Measurements from ENCODE around the gene TAOK3. TPM values are rescaled to one million over a fixed set of nuclear protein-coding genes. Genes with fewer than 3 reads are reported as not detected.
"Not testable (repeated sequence)": the region's sequence is repeated elsewhere in the genome, so short reads cannot be mapped to it uniquely, and the experiment has no call there.

TAOK3 gene
- polyA plus RNA-seq, 4 donors, result 27.5 to 38.9 (median 32.2) TPM

DNA sequence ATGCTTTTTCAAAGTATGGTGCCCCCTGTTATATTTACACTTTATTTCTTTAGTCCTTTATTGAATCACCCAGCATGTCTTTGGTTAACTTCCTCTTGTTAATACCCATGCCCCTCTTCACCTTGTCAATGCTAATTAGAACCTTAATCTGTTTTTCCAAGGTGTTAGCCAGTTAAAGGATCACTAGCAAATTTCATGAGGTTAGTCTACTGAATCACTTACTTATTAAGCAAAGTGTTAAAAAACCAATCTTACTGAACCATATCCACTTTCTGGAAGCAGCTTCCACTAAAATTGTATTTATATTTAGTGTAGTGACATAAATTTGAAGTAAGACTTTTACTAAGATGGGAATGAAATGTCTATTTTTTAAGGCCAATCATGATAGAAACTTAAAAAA is 27.9 kb downstream of the TAOK3 start:
- no peak for DNase-seq (ENCODE audit: low read depth in 4 of 4, low spot score in 2 of 4)

DNA sequence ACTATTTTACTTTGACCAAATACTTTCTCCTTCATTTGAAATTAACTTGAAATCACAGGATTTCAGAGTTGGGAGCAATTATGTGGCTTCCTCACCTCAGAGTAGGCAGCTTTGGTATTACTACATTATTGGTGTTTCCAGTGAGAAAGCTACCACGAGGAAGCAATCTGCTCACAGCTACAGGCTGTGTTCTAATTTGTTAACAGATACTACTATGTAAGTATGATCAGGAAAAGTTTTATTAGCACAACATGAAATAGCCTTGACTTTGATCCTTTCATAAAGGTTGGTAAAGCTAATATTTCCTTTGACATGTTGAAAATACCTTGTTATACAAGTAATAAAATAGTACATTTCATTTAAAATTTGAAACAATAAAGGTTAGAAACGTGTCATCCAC is 30.6 kb downstream of the TAOK3 start:
- no peak for DNase-seq (ENCODE audit: low read depth in 4 of 4, low spot score in 2 of 4)

DNA sequence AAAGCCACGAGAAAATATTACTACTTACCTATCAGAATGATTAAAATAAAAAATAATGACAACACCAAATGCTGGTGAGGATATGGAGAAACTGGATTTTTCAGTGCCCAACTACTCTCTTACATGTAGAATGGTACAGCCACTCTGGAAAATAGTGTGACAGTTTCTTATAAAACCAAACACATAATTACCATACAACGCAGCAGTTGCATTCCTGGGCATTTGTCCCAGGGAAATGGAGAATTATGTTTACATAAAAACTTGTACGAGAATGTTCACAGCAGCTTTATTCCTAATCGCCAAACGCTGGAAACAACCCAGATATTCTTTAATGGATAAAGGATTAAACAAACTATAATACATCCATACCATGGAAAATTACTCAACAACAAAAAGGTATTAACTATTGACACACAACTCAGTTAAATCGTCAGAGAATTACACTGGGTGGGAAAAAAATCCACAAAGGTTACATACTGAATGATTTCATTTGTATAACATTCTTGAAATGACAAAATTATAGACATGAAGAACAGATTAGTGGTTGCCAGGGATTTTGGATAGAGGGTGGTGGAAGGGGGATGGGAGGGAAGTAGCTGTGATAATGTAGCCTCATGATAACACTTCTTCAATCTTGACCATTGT is 35.4 kb downstream of the TAOK3 start:
- DNase-seq (ENCODE audit: low read depth in 4 of 4, low spot score in 2 of 4), result no peak

DNA sequence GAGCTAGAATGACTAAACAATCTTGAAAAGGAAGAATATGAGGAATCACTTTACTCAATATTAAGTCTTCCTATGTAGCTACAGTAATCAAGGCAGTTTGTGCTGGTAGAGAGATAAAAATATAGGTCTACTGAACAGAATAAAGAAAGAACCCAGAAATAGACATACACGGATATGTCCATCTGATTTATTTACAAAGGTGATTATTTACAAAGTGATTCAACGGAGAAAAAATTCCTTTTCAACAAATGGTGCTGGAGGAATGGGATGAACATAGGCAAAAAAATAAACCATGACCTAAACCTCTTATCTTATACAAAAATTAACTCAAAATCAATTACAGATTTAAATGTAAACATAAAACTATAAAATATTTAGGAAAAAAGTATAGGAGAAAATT is 36.6 kb downstream of the TAOK3 start:
- no peak for DNase-seq (ENCODE audit: low read depth in 4 of 4, low spot score in 2 of 4)

DNA sequence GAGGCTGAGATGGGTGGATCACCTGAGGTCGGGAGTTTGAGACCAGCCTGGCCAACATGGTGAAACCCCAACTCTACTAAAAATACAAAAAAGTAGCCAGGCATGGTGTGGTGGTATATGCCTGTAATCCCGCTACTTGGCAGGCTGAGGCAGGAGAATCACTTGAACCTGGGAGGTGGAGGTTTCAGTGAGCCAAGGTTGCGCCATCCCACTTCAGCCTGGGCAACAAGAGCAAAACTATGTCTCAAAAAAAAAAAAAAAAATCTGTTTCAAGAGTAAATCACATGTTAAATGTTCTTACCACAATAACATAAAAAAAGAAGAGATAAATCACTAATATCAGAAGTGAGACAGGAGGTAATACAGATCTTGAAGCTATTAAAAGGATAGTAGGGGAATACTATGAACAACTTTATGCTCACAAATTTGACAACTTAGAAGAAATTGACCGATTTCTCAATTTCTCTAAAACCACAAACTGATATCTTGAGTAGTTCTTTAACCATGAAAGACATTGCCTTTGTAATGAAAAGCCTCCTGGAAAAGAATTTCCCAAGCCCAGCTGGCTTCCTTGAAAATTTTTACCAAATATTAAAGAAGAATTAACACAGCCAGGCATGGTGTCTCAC is 37.7 kb downstream of the TAOK3 start:
- DNase-seq (ENCODE audit: low read depth in 4 of 4, low spot score in 2 of 4), result no peak

DNA sequence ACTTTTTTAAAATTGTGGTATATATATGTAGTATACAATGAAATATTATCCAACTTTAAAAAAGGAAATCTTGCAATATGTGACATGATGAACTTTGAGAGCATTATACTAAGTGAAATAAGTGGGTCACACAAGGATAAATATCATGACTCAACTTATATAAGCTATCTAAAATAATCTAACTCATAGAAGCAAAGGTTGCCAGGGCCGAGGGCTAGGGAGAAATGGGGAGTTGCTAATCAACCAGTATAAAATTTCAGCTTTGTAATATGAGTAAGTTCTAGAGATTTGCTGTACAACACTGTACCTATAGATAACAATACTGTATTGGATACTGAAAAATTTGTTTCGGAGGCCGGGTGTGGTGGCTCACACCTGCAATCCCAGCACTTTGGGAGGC is 38.5 kb downstream of the TAOK3 start:
- no peak for DNase-seq (ENCODE audit: low read depth in 4 of 4, low spot score in 2 of 4)

DNA sequence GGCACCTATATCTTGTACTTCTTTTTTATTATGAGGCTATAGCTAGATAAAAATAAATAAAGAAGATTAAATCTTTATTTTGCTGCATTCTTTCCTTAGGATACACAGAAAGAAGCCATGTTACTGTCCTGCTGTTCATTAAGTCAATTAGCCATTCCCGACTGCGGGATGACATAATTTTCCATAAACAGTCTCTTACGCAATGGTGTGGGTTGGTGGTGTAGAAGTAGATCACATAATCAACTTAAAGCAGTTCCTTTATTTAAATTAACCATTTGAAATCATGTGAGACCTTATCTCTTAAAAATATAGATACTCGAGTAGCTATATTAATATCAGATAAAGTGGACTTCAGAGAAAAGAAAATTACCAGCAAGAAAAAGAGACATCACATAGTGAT is 40.2 kb downstream of the TAOK3 start:
- no peak for DNase-seq (ENCODE audit: low read depth in 4 of 4, low spot score in 2 of 4)

DNA sequence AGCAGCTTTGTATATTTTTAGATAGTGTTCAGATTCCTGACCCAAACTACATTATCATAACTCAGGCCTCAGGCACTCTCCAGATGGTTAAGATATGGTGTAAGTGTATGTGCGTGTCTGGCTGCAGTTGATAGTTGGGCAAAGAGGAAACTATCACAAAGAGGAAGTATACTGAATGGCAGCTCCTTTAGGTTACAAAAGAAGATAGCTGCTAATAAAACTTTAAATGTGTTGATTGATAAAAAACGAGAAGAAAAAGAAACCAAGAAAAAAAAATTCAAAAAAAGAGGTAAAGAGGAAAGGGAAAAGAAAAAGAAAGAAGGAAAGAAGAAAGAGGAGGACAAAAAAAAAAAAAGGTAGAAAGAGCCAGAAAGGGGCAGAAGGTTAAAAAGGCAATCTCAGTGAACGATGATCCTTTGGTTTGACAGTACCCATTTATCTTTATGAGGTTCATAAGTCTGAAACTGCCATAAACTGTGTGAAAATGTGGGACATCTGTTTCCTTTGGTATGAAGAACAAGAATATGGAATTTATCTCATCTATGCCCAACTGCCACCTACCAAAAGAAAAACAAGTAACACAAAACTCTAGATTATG is 42.2 kb downstream of the TAOK3 start:
- no peak for DNase-seq (ENCODE audit: low read depth in 4 of 4, low spot score in 2 of 4)

DNA sequence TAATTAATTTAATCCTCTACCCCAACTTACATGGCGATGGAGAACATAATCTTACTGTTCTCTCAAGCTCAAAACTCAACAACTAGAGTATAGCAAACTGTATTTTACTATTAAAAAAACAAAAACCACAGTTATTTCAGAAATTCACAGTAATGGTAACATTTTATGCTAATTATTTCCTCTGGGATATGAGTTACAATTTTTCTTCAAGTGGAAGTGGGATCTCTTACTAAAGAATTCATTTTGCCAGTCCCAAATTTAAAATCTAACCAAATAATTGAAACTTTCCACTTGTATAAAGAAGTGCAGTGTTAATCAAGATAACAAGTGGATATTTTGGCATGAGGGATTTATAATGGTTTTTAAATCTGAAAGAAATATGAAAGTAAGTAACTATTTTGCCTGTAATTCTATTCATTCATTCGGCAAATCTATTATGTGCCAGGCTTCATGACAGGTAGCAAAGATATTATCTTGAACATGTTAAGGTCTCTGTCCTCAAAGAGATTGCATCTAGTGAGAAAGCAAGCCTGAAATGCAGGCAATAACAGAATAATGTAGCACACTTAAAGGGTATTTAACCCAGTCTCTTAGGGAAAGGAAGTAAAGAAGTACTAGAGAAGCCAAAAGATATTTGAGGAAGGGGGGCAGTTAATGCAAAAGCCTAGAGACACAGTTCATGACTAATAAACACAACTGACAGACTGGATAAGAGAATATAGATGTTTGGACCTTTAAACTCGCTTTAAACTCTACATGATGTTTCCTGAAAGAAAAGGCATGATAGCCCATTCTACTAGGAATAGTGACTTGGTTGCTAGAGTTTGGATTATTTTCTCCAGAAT is 44.0 kb downstream of the TAOK3 start:
- no peak for DNase-seq (ENCODE audit: low read depth in 4 of 4, low spot score in 2 of 4)

DNA sequence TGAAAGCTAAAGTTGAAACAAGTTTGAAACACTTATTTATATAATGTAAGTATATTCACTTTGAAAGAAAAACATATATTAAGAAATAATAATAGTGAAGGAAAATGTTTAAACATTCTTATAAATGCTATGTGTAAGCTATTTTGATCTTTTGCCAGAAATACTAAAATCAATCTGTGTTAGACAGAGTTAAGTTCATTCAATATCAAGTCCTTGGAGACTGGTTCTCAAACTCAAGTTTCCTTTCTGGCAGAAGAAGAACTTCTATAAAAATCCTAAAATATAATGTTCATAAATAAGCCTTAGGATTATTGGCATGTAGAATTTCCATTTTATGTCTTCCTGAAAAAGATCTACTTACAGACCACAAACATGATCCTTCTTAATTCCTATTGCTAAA is 45.3 kb downstream of the TAOK3 start:
- DNase-seq (ENCODE audit: low read depth in 4 of 4, low spot score in 2 of 4), result no peak

DNA sequence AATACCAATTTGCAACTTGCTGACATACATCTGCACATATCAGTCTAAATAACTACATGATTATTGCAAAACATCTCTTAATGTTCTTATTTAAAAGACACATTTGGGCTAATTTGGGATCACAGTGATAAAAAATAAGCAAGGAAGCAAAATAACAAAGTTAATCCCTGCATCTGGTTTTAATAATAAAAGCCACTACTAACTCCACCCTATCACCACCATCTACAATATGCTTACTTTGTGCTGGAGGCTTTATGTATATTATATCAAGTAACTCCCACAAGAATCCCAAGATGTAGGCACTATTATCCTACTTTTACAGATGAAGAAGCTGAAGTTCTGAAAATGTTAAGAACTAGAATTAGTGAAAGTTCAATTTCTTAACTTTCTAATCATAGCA is 45.7 kb downstream of the TAOK3 start:
- DNase-seq (ENCODE audit: low read depth in 4 of 4, low spot score in 2 of 4), result no peak

DNA sequence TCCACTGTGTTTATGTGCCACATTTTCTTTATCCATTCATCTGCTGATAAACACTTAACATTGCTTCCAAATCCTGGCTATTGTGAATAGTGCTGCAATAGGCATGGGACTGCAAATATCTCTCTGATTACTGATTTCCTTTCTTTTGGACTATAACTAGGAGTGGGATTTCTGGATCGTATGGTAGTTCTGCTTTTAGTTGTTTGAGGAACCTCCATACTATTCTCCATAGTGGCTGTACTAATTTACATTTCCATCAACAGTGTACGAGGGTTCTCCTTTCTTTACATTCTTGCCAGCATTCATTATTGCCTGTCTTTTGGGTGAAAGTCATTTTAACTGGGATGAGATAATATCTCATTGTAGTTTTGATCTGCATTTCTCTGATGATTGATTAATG is 47.6 kb downstream of the TAOK3 start:
- DNase-seq (ENCODE audit: low read depth in 4 of 4, low spot score in 2 of 4), result no peak

DNA sequence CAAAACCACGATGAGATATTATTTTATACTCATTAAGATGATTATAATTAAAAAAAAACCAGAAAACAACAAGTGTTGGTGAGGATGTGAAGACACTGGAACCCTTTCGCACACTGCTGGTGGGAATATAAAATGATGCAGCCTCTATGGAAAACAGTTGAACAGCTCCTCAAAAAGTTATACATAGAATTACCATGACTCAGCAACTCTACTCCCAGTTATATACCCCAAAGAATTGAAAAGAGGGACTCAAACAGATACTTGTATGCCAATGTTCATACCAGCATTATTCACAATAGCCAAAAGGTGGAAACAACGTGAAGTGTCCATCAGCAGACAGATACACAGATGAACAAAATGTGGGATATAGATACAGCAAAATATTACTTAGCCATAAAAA is 53.1 kb downstream of the TAOK3 start:
- no peak for DNase-seq (ENCODE audit: low read depth in 4 of 4, low spot score in 2 of 4)

DNA sequence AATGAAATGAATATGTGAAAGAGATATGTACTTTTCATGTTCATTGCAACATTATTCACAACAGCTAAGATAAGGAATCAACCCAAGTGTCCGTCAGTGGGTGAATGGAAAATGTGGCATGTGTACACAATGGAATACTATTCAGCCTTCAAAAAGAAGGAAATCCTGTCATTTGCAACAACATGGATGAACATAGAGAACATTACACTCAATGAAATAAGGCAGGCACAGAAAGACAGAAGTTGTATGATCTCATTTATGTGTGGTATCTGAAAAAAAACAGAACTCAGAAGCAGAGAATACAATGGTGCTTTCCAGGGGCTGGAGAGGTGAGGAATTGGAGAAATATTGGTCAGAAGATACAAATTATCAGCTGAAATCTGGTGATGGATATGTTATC is 54.0 kb downstream of the TAOK3 start:
- DNase-seq (ENCODE audit: low read depth in 4 of 4, low spot score in 2 of 4), result no peak

DNA sequence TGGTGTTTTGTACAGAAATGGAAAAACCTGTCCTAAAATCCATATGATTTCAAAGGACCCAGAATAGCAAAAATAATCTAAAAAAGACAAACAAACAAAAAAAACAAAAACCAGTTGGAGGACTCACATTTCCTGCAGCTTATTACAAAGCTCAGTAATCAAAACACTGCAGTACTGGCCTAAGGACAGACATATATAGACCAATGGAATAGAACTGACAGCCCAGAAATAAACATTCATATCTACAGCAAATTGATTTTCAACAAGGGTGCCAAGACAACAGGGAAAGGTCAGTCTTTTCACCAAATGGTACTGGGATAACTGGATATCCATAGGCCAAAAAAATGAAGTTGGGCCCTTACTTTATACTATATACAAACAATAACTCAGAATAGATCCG is 55.0 kb downstream of the TAOK3 start:
- no peak for DNase-seq (ENCODE audit: low read depth in 4 of 4, low spot score in 2 of 4)

DNA sequence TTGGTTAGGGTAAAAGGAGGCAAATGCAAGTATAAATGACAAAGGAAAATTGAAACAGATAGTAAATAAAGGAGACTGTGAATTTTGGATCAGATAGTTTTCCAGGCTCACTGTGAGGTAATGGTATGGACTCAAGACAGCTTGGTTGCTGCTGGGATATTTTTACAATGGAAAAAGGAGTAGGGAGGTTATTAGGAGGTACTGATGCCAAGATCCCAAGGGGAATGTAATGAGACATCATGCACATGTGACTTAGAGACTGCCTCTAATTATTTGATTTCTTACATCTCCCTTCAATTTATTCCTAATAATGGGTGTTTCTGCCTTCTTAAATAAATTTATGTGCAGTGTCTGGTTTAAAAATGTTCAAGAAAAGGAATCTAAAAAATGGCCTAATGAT is 56.9 kb downstream of the TAOK3 start:
- DNase-seq (ENCODE audit: low read depth in 4 of 4, low spot score in 2 of 4), result no peak

DNA sequence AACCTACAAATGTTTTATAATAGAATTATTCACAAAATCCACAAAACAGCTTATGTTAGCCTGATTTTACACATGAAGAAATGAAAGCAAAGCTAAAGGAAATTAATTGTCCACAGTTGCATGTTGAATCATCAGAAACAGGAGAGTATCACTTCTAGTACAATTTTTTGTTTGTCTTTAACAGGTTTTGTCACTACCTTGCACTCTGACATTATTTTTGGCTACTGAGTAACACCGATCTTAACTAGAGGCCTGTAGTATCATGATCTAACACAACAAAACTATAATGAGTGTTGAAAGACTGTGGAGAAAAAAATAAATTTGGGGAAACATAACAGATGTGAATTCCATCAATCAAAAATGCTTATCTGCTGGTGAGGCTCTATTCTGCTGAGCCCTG is 60.1 kb downstream of the TAOK3 start:
- DNase-seq (ENCODE audit: low read depth in 4 of 4, low spot score in 2 of 4), result no peak

DNA sequence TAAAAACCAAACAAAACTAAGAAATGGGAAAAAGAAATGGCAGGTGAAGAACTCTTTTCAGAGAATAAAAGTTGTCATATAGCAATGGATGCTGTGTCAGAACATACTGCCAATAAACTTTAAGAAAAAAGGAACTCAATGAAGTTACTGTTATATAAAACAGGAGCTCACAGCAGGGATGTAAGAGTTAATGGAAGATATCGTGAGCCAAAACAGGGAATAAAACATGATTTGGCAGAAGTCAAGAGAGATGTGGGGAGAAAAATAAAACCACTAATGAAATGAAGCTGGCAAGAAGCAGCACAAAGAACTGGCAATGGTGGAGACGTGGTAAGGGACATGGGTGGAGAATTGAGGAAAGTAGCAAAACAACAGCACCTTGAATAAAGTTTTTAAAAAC is 61.0 kb downstream of the TAOK3 start:
- DNase-seq (ENCODE audit: low read depth in 4 of 4, low spot score in 2 of 4), result no peak

DNA sequence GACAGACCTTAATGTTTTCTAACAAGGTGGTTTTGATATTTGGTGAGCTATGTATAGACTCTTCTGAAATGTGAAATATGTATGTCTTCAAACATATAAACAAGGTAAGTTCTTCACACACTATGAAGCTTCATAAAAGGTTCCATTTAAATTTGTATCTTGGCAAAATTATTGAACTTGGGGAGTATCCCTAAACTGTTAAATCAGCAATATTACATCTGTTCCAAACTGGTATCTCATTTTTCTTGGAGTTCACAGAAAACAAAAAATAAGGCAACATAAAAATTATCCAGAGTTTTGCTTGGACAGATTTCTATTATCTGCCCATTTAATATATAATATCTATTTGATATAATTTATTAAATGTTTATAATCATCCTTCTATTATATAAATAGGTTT is 62.4 kb downstream of the TAOK3 start:
- DNase-seq (ENCODE audit: low read depth in 4 of 4, low spot score in 2 of 4), result no peak

DNA sequence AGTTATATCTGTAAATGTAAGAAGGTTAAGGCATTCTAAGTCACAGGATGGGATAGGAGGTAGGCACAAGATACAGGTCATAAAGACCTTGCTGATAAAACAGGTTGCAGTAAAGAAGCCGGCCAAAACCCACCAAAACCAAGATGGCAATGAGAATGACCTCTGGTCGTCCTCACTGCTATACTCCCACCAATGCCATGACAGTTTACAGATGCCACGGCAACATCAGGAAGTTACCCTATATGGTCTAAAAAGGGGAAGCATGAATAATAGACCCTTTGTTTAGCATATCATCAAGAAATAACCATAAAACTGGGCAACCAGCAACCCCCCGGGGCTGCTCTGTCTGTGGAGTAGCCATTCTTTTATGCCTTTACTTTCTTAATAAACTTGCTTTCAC is 64.7 kb downstream of the TAOK3 start:
- DNase-seq (ENCODE audit: low read depth in 4 of 4, low spot score in 2 of 4), result not testable (repeated sequence)

DNA sequence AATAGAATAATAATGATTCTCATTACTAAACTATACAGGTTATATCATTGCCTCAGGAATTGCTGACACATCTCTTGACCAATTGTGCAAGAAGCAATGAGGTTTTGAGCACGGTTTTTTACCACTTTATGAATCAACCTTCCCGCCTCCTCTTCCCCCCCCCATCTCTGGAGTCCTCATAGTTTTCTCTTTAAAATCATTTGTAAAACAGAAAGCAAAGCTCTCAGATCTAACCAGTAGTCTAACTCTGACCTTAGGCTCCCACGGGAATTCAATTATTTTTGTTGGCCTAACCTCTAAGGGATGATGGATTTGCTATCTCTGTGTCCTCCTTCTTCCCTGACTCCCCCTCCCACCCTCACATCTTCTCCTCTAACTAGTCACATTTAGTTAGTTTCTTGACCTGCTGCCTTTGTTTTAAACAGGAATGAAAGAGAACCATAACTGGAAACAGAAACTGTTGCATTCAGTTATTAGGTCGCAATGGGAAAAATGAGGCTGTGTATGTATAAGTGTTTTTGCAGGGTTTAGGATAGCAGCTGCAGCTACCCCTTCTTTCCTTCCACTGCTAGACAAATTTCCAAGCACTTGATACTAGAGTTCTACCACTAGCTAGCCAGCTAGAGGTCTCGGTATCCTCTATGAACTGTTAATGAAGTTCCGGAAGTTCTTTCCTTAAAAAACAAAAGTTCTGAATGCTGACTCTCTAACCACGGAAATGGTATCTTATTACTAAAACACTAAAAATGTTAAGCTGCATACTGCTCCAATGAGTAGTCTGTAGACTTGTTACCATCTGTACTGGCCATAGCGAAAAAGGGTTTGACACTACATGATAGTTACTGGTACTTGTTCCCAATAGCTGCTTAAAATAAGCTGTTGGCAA is 65.4 kb downstream of the TAOK3 start:
- no peak for DNase-seq (ENCODE audit: low read depth in 4 of 4, low spot score in 2 of 4)

Data from left renal cortex interstitium (tissue), 4 donors.